ENCODE measurements around the gene CIT. TPM values are rescaled to one million over a fixed set of nuclear protein-coding genes. Genes with fewer than 3 reads are reported as not detected.

The CIT gene
- total and polyA plus RNA-seq, 4 donors, result 0.31 to 24.7 (median 1.8) TPM

DNA sequence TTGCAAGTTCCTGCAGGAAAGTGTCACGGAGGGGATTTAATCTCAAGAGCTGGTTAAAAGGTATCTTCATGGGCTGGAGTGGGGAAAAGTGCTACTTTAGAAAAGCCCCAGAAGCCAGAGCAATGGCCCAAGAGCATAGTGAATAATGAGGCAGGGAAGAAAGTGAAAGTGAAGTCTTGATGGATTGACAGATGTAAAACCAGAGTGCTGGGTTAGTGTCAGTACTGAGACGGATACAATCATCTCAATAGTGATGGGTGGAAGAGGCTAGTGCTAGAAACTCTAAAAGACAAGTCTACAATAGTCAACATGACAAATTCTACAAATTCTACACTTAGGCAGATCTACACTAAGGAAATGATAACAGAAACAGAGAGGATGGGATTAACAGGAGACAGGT is 68.1 kb downstream of the CIT start:
- H3K36me3 ChIP-seq (ENCODE audit: control insufficient read depth in 4 of 4, insufficient read depth in 3 of 4, low read depth in 1 of 4, low read length in 3 of 4), result no peaks in the 10 kb centered on the region
- TF ChIP-seq, protein P1, sequence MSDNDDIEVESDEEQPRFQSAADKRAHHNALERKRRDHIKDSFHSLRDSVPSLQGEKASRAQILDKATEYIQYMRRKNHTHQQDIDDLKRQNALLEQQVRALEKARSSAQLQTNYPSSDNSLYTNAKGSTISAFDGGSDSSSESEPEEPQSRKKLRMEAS (IDR thresholded peaks at IDR 0.05), result no peak
- TF ChIP-seq TAF1 (conservative IDR thresholded peaks at IDR 0.05) (no peak), RAD21 (IDR thresholded peaks at IDR 0.05) (no peak), HNF4G (IDR thresholded peaks at IDR 0.05) (no peak), GABPA (IDR thresholded peaks at IDR 0.05 in 1 of 2, conservative IDR thresholded peaks at IDR 0.05 in 1 of 2) (no peak), RXRA (IDR thresholded peaks at IDR 0.05) (no peak), FOXA2 (IDR thresholded peaks at IDR 0.05) (no peak), HNF4A (conservative IDR thresholded peaks at IDR 0.05) (no peak), FOXA1 (IDR thresholded peaks at IDR 0.05) (no peak), SP1 (IDR thresholded peaks at IDR 0.05) (no peak), JUND (IDR thresholded peaks at IDR 0.05) (no peak), YY1 (IDR thresholded peaks at IDR 0.05) (no peak)
- TF ChIP-seq, protein P2, sequence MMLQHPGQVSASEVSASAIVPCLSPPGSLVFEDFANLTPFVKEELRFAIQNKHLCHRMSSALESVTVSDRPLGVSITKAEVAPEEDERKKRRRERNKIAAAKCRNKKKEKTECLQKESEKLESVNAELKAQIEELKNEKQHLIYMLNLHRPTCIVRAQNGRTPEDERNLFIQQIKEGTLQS (IDR thresholded peaks at IDR 0.05), result no peak
- TF ChIP-seq, protein P3, sequence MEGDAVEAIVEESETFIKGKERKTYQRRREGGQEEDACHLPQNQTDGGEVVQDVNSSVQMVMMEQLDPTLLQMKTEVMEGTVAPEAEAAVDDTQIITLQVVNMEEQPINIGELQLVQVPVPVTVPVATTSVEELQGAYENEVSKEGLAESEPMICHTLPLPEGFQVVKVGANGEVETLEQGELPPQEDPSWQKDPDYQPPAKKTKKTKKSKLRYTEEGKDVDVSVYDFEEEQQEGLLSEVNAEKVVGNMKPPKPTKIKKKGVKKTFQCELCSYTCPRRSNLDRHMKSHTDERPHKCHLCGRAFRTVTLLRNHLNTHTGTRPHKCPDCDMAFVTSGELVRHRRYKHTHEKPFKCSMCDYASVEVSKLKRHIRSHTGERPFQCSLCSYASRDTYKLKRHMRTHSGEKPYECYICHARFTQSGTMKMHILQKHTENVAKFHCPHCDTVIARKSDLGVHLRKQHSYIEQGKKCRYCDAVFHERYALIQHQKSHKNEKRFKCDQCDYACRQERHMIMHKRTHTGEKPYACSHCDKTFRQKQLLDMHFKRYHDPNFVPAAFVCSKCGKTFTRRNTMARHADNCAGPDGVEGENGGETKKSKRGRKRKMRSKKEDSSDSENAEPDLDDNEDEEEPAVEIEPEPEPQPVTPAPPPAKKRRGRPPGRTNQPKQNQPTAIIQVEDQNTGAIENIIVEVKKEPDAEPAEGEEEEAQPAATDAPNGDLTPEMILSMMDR (IDR thresholded peaks at IDR 0.05; ENCODE audit: low read depth, low read length, missing input control), result no peak
- TF ChIP-seq, protein P4, sequence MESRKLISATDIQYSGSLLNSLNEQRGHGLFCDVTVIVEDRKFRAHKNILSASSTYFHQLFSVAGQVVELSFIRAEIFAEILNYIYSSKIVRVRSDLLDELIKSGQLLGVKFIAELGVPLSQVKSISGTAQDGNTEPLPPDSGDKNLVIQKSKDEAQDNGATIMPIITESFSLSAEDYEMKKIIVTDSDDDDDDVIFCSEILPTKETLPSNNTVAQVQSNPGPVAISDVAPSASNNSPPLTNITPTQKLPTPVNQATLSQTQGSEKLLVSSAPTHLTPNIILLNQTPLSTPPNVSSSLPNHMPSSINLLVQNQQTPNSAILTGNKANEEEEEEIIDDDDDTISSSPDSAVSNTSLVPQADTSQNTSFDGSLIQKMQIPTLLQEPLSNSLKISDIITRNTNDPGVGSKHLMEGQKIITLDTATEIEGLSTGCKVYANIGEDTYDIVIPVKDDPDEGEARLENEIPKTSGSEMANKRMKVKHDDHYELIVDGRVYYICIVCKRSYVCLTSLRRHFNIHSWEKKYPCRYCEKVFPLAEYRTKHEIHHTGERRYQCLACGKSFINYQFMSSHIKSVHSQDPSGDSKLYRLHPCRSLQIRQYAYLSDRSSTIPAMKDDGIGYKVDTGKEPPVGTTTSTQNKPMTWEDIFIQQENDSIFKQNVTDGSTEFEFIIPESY (IDR thresholded peaks at IDR 0.05), result no peak
- TF ChIP-seq, protein P5, sequence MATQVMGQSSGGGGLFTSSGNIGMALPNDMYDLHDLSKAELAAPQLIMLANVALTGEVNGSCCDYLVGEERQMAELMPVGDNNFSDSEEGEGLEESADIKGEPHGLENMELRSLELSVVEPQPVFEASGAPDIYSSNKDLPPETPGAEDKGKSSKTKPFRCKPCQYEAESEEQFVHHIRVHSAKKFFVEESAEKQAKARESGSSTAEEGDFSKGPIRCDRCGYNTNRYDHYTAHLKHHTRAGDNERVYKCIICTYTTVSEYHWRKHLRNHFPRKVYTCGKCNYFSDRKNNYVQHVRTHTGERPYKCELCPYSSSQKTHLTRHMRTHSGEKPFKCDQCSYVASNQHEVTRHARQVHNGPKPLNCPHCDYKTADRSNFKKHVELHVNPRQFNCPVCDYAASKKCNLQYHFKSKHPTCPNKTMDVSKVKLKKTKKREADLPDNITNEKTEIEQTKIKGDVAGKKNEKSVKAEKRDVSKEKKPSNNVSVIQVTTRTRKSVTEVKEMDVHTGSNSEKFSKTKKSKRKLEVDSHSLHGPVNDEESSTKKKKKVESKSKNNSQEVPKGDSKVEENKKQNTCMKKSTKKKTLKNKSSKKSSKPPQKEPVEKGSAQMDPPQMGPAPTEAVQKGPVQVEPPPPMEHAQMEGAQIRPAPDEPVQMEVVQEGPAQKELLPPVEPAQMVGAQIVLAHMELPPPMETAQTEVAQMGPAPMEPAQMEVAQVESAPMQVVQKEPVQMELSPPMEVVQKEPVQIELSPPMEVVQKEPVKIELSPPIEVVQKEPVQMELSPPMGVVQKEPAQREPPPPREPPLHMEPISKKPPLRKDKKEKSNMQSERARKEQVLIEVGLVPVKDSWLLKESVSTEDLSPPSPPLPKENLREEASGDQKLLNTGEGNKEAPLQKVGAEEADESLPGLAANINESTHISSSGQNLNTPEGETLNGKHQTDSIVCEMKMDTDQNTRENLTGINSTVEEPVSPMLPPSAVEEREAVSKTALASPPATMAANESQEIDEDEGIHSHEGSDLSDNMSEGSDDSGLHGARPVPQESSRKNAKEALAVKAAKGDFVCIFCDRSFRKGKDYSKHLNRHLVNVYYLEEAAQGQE (IDR thresholded peaks at IDR 0.05), result no peak
- no peak overlapping the region for H3K4me3 ChIP-seq (ENCODE audit: low read depth in 1 of 3, low read length in 3 of 3)
- H3K27ac ChIP-seq (ENCODE audit: low read depth in 1 of 2, low read length in 2 of 2), result no peak overlapping the region
- peaks cover 0 to 3% (median 0%) of the 10 kb centered on the region in 4 donors for H3K4me1 ChIP-seq (ENCODE audit: control insufficient read depth in 4 of 4, insufficient read depth in 4 of 4, low read length in 3 of 4)
- peaks cover 0 to 3% (median 0%) of the 10 kb centered on the region in 4 donors for H3K27me3 ChIP-seq (ENCODE audit: control insufficient read depth in 4 of 4, insufficient read depth in 4 of 4, low read length in 3 of 4)
- DNase-seq (ENCODE audit: low spot score), result no peak
- no peak overlapping the region for H3K9ac ChIP-seq (ENCODE audit: low read depth in 1 of 2, low read length in 2 of 2)
- 95% methylated on average over 2 of the region's 2 CpGs for WGBS
- H3K9me3 ChIP-seq (ENCODE audit: control insufficient read depth in 4 of 4, low read length in 3 of 4), result no peaks in the 10 kb centered on the region

DNA sequence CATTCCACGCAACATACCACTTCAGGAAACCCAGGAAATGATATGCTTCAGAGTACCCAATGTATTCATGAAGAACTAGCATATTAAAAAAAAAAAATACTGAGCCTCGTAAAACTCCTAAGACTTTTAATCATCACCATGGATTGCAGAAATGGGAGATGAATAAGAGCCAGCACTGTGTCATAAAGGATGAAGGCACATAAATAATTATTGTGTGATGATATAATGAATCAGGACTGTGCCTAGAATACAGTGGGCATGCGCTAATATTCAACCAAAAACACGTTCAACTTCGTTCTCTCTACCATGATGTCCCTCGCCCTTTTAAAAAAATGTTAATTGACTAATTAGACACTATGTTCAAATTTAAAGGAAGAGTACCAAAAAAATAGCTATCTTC is 68.7 kb downstream of the CIT start:
- 94% methylated on average over 6 of the region's 6 CpGs for WGBS
- no peak for DNase-seq (ENCODE audit: low spot score)
- peaks cover 0 to 3% (median 0%) of the 10 kb centered on the region in 4 donors for H3K4me1 ChIP-seq (ENCODE audit: control insufficient read depth in 4 of 4, insufficient read depth in 4 of 4, low read length in 3 of 4)
- no peaks in the 10 kb centered on the region for H3K9me3 ChIP-seq (ENCODE audit: control insufficient read depth in 4 of 4, low read length in 3 of 4)
- no peak overlapping the region for H3K9ac ChIP-seq (ENCODE audit: low read depth in 1 of 2, low read length in 2 of 2)
- H3K36me3 ChIP-seq (ENCODE audit: control insufficient read depth in 4 of 4, insufficient read depth in 3 of 4, low read depth in 1 of 4, low read length in 3 of 4), result no peaks in the 10 kb centered on the region
- H3K4me3 ChIP-seq (ENCODE audit: low read depth in 1 of 3, low read length in 3 of 3), result no peak overlapping the region
- peaks cover 0 to 3% (median 0%) of the 10 kb centered on the region in 4 donors for H3K27me3 ChIP-seq (ENCODE audit: control insufficient read depth in 4 of 4, insufficient read depth in 4 of 4, low read length in 3 of 4)
- no peak overlapping the region for H3K27ac ChIP-seq (ENCODE audit: low read depth in 1 of 2, low read length in 2 of 2)
- TF ChIP-seq EGR1 (IDR thresholded peaks at IDR 0.05; ENCODE audit: low read depth in 2 of 2) (no peak), SP1 (IDR thresholded peaks at IDR 0.05) (no peak), HNF4G (IDR thresholded peaks at IDR 0.05) (no peak), RXRA (IDR thresholded peaks at IDR 0.05) (no peak), YY1 (IDR thresholded peaks at IDR 0.05) (no peak), HNF4A (conservative IDR thresholded peaks at IDR 0.05) (no peak), GABPA (IDR thresholded peaks at IDR 0.05 in 1 of 2, conservative IDR thresholded peaks at IDR 0.05 in 1 of 2) (no peak), JUND (IDR thresholded peaks at IDR 0.05) (no peak), FOXA1 (IDR thresholded peaks at IDR 0.05) (no peak), TAF1 (conservative IDR thresholded peaks at IDR 0.05) (no peak)
- TF ChIP-seq, protein P3 (IDR thresholded peaks at IDR 0.05; ENCODE audit: low read depth, low read length, missing input control), result no peak
- TF ChIP-seq, protein P1 (IDR thresholded peaks at IDR 0.05), result no peak
